HepG2 (cell line): Measurements from ENCODE around the gene CAPZA2. TPM values are rescaled to one million over a fixed set of nuclear protein-coding genes. Genes with fewer than 3 reads are reported as not detected.

Source experiments
- ATAC-seq: fragments of 200-7000 bp; cut with Tn5 transposase; 3 replicates; pipeline ENCODE4 v1.9.1; 2020; ENCODE audit warnings: mild to moderate bottlenecking, moderate library complexity
- Bru-seq: library from RNA; stranded (reverse); fragments of 400-500 nt; gene quantifications from one replicate; lab custom pipeline; 2021; lab: Mats Ljungman, UMichigan
- BruChase-seq, 2 experiments: library from RNA; stranded (reverse); fragments of 400-500 nt; gene quantifications; one replicate each; lab custom pipeline; 2021; lab: Mats Ljungman, UMichigan
- BruUV-seq: library from RNA; stranded (reverse); fragments of 400-500 nt; replicated peaks from 2 replicates; lab custom pipeline; 2021; lab: Mats Ljungman, UMichigan
- CTCF ChIA-PET: fragments of 300-600 bp; formaldehyde crosslinking; extraction: SDS; loops from one replicate; lab custom pipeline; 2021; ENCODE audit warnings: low total read pairs, inconsistent platforms, low intra/inter-chr PET ratio; lab: Yijun Ruan, JAX
- POLR2A ChIA-PET: fragments of 350-600 bp; sonication (Branson Sonifier 250); formaldehyde crosslinking; loops from one replicate; lab custom pipeline; 2020; ENCODE audit warnings: antibody characterized with exemption, inconsistent platforms; lab: Yijun Ruan, JAX
- DNase-seq: peaks from one replicate; pipeline ENCODE4 v3.0.0-alpha.2; 2015; ENCODE audit warnings: low spot score
- FAIRE-seq: peaks from 3 replicates; lab custom pipeline; 2011; peaks lifted over from hg19 to GRCh38; lab: Jason Lieb, UNC
- H2AFZ ChIP-seq: one replicate; pipeline ENCODE4 v1.6.1; 2011; ENCODE audit warnings: low read length, inconsistent platforms
- H3K27ac ChIP-seq: fragments of 300-600 bp; 3 replicates; pipeline ENCODE4 v1.8.0; 2011; ENCODE audit warnings: mixed run types, mild to moderate bottlenecking, mixed read lengths, low read length, inconsistent platforms; ENCODE audit not compliant: insufficient read depth; ENCODE audit errors: extremely low read length
- H3K27me3 ChIP-seq, 2 experiments: fragments of 200-600 bp in 1 of 2; 2 replicates in 1 of 2; 3 replicates in 1 of 2; pipeline versions ENCODE4 v1.6.0 to v1.8.0; 2011; ENCODE audit warnings: low read length in 2 of 2, mild to moderate bottlenecking in 2 of 2, moderate library complexity in 2 of 2, inconsistent platforms in 1 of 2; ENCODE audit not compliant: insufficient read depth in 2 of 2, control insufficient read depth in 1 of 2
- H3K36me3 ChIP-seq, 2 experiments: fragments of 200-600 bp in 1 of 2; replicated peaks in 1 of 2; 2 replicates in 1 of 2; 3 replicates in 1 of 2; pipeline versions ENCODE4 v1.5.1 to v1.8.0; 2011; ENCODE audit warnings: low read length in 2 of 2, inconsistent platforms in 1 of 2; ENCODE audit not compliant: insufficient read depth in 2 of 2, control insufficient read depth in 1 of 2
- H3K4me1 ChIP-seq: 2 replicates; pipeline ENCODE4 v1.5.1; 2012; ENCODE audit warnings: low read length, inconsistent platforms; ENCODE audit not compliant: insufficient read depth
- H3K4me2 ChIP-seq: 2 replicates; pipeline ENCODE4 v1.6.0; 2011; ENCODE audit warnings: low read depth, low read length, inconsistent platforms
- H3K4me3 ChIP-seq, 3 experiments: fragments of 200-600 bp in 1 of 3; sonication (generic), shearing (Covaris generic) in 1 of 3; replicated peaks in 1 of 3; 2 replicates each; pipeline ENCODE4 v1.5.1; 2011 to 2016; ENCODE audit warnings: low read length in 3 of 3, inconsistent platforms in 2 of 3, low read depth in 2 of 3, mild to moderate bottlenecking in 2 of 3, control low read depth in 1 of 3, mixed read lengths in 1 of 3; ENCODE audit not compliant: insufficient read depth in 1 of 3
- H3K79me2 ChIP-seq: one replicate; pipeline ENCODE4 v1.6.1; 2011; ENCODE audit warnings: low read length, inconsistent platforms; ENCODE audit not compliant: insufficient read depth
- H3K9ac ChIP-seq: 2 replicates; pipeline ENCODE4 v1.6.0; 2011; ENCODE audit warnings: mild to moderate bottlenecking, low read depth, low read length, inconsistent platforms; ENCODE audit not compliant: insufficient read depth
- H3K9me3 ChIP-seq: 2 replicates; pipeline ENCODE4 v1.5.1; 2012; ENCODE audit warnings: mild to moderate bottlenecking, low read length
- H4K20me1 ChIP-seq: 2 replicates; pipeline ENCODE4 v1.6.0; 2011; ENCODE audit warnings: inconsistent platforms, mild to moderate bottlenecking, low read length, moderate library complexity; ENCODE audit not compliant: insufficient read depth
- FLYWCH1 ChIP-seq: sonication (generic); formaldehyde crosslinking; IDR thresholded peaks from 2 replicates; pipeline ENCODE4 v1.8.1; 2023; ENCODE audit warnings: mild to moderate bottlenecking, missing genetic modification reagents
- PITX1 ChIP-seq: sonication (generic); formaldehyde crosslinking; IDR thresholded peaks from 2 replicates; pipeline ENCODE4 v1.5.1; 2020; ENCODE audit warnings: mild to moderate bottlenecking, missing genetic modification reagents
- POLR2AphosphoS5 ChIP-seq: IDR thresholded peaks from 2 replicates; pipeline ENCODE4 v1.6.1; 2012; ENCODE audit warnings: low read depth, low read length
- RXRA ChIP-seq: sonication (generic); formaldehyde crosslinking; IDR thresholded peaks from 2 replicates; pipeline ENCODE4 v1.5.1; 2020; ENCODE audit warnings: missing genetic modification reagents
- SALL2 ChIP-seq: sonication (generic); formaldehyde crosslinking; IDR thresholded peaks from 2 replicates; pipeline ENCODE4 v1.8.1; 2023; ENCODE audit warnings: mild to moderate bottlenecking, missing genetic modification reagents, inconsistent platforms
- YY1 ChIP-seq: IDR thresholded peaks from 2 replicates; pipeline ENCODE4 v1.6.1; 2011; ENCODE audit warnings: low read length, low read depth, moderate library complexity, mild to moderate bottlenecking; ENCODE audit not compliant: insufficient read depth, insufficient replicate concordance
- ZNF644 ChIP-seq: IDR thresholded peaks from 2 replicates; pipeline ENCODE4 v1.6.1; 2016; ENCODE audit warnings: low read depth
- WGBS: methylation state at CpG from one replicate; pipeline ENCODE4 v1.1.6; 2017; ENCODE audit warnings: low lambda C conversion rate; 5-methylcytosine and 5-hydroxymethylcytosine counted together
- in situ Hi-C: cut with HindIII; loops from 2 replicates; pipeline ENCODE4 v1.10.0; 2017; ENCODE audit warnings: low pct_unique_long_range_greater_than_20kb; ENCODE audit not compliant: extremely low pct_ligation_motif_present
- intact Hi-C: fragments of 100-400 bp; cut with micrococcal nuclease; formaldehyde crosslinking; loops from one replicate; pipeline ENCODE4 v1.10.0; 2022; ENCODE audit not compliant: unreplicated experiment
- long read RNA-seq, 2 experiments: library from RNA in 1 of 2; library from polyadenylated mRNA in 1 of 2; stranded (forward) in 1 of 2; unstranded in 1 of 2; transcript quantifications; one replicate each; pipeline ENCODE4 v2.0.0, GENCODE V29; 2019 to 2022
- polyA minus RNA-seq, 3 experiments: library from RNA; depleted of rRNA, polyadenylated mRNA; stranded (reverse); fragments of >200 nt; gene quantifications; 2 replicates each; pipeline ENCODE4 v1.2.3, GENCODE V29; 2011; ENCODE audit warnings: low replicate concordance in 1 of 3
- polyA plus RNA-seq, 8 experiments: library from polyadenylated mRNA; depleted of rRNA in 3 of 8; stranded (reverse) in 7 of 8; unstranded in 1 of 8; fragments of >200 nt; fragmentation: Illumina TruSeq in 4 of 8; extraction: Trizol in 4 of 8; gene quantifications; 2 replicates each; pipeline versions ENCODE4 v1.2.1 to v1.2.3, GENCODE V29; 2011 to 2016; ENCODE audit warnings: low read depth in 4 of 8, missing spikeins in 1 of 8, mixed read lengths in 1 of 8; ENCODE audit not compliant: insufficient read depth in 1 of 8
- total RNA-seq, 5 experiments: library from RNA; depleted of rRNA; stranded (reverse); fragments of >200 nt; fragmentation: Illumina TruSeq; extraction: Trizol; gene quantifications; 2 replicates each; pipeline ENCODE4 v1.2.3, GENCODE V29; 2016; ENCODE audit warnings: low read depth in 1 of 5
- TF ChIP-seq, protein P1 (sequence below): sonication (generic); formaldehyde crosslinking; IDR thresholded peaks from 2 replicates; pipeline ENCODE4 v1.5.0; 2020; ENCODE audit warnings: mild to moderate bottlenecking, missing genetic modification reagents, borderline replicate concordance

Gene CAPZA2
- 199 and 286 TPM in 2 replicates for total RNA-seq (2016; rRNA removed; fragmentation: Illumina TruSeq; extraction: Trizol)
- total RNA-seq (2016; cell fraction: cytosol; rRNA removed; fragmentation: Illumina TruSeq; extraction: Trizol; ENCODE audit: low read depth) = 24.4 and 27.4 TPM in 2 replicates
- 185 and 316 TPM in 2 replicates for total RNA-seq (2016; cell fraction: insoluble cytoplasmic fraction; rRNA removed; fragmentation: Illumina TruSeq; extraction: Trizol)
- 84.0 and 101 TPM in 2 replicates for total RNA-seq (2016; cell fraction: membrane; rRNA removed; fragmentation: Illumina TruSeq; extraction: Trizol)
- 80.2 and 86.7 TPM in 2 replicates for total RNA-seq (2016; cell fraction: nucleus; rRNA removed; fragmentation: Illumina TruSeq; extraction: Trizol)
- 30.6 and 38.4 TPM in 2 replicates for polyA plus RNA-seq (2011; rRNA removed)
- 13.6 and 23.2 TPM in 2 replicates for polyA plus RNA-seq (2011; cell fraction: cytosol; rRNA removed)
- 7.4 and 12.5 TPM in 2 replicates for polyA plus RNA-seq (2011; cell fraction: nucleus; rRNA removed)
- polyA plus RNA-seq (2012) = 60.2 and 71.6 TPM in 2 replicates
- 19.1 TPM in 2 replicates for polyA plus RNA-seq (2016; cell fraction: cytosol; fragmentation: Illumina TruSeq; extraction: Trizol; ENCODE audit: low read depth)
- 177 and 188 TPM in 2 replicates for polyA plus RNA-seq (2016; cell fraction: insoluble cytoplasmic fraction; fragmentation: Illumina TruSeq; extraction: Trizol; ENCODE audit: low read depth)
- 37.6 and 44.7 TPM in 2 replicates for polyA plus RNA-seq (2016; cell fraction: membrane; fragmentation: Illumina TruSeq; extraction: Trizol; ENCODE audit: low read depth)
- polyA plus RNA-seq (2016; cell fraction: nucleus; fragmentation: Illumina TruSeq; extraction: Trizol; ENCODE audit: insufficient read depth, low read depth) = 56.1 and 58.9 TPM in 2 replicates
- 14.8 and 29.3 TPM in 2 replicates for polyA minus RNA-seq (2011; rRNA and poly(A)+ RNA removed; ENCODE audit: low replicate concordance)
- polyA minus RNA-seq (2011; cell fraction: cytosol; rRNA and poly(A)+ RNA removed) = 31.0 and 34.3 TPM in 2 replicates
- 77.0 and 95.7 TPM in 2 replicates for polyA minus RNA-seq (2011; cell fraction: nucleus; rRNA and poly(A)+ RNA removed)
- Bru-seq, nascent RNA = percentile 91 among the genes with signal in this experiment
- BruChase-seq, experiment 1, labeled RNA remaining after a 6-hour chase = percentile 88 among the genes with signal in this experiment
- BruChase-seq, experiment 2, labeled RNA remaining after a 2-hour chase = percentile 78 among the genes with signal in this experiment
- long read RNA-seq, experiment 1, full-length matches to known transcripts = 100 of 127 reads
- long read RNA-seq, experiment 1, partial matches to known transcripts = 12 of 127 reads
- long read RNA-seq, experiment 1, other reads (novel, unspliced or antisense) = 15 of 127 reads
- long read RNA-seq, experiment 2, full-length matches to known transcripts = 22 of 84 reads
- long read RNA-seq, experiment 2, partial matches to known transcripts = 1 of 84 reads
- long read RNA-seq, experiment 2, other reads (novel, unspliced or antisense) = 61 of 84 reads

DNA sequence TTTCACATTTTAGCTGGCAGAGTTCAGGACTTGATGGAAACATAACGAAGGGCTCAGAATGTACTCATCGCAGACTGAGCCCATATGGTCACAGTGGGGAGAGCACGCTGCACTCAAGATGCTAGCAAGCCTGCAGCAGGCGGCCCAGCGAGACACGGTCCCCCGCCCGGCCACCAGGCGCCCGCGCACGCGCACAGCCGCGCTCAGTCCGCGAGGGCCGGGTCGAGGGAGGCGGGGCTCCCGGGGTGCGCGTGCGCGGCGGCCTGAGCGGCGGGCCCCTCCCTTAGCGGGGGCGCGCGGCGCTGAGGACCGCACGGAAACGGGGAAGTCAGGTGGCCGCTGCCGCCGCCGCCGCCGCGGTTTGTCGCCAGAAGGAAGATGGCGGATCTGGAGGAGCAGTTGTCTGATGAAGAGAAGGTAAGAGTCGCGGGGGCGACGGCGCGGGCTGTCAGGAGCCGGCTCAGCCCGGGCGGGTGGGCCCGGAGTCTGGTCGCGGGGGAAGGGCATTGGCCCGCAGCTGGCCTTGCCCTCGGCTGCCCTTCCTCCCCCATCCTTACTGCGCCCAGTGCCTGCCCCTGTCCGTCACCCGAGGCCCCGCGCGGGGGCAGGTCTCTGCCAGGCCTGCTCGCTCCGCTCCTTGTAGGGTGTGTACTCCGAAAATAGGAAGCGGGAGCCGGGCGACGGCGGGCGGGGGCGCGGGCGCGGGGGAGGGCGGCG, at the start of gene CAPZA2:
TSS of gene CAPZA2 (plus strand) at position 354 of the 717 bp plus-strand sequence. CDS start at position 379, 25 bp downstream.
- Histone ChIP-seq H3K79me2 (peaks cover 46% of the 10 kb centered on the region), H3K4me2 (peak within 1 kb of the TSS; percentile 76), H4K20me1 (peaks cover 26% of the 10 kb centered on the region), H2AFZ (peak within 1 kb of the TSS; percentile 66), H3K4me3 (peak within 1 kb of the TSS; percentile 88 to 98 (median 97)), H3K27me3 (no peaks in the 10 kb centered on the region; a peak in 1 of 5 replicates), H3K9ac (peak within 1 kb of the TSS; percentile 91), H3K27ac (peak within 1 kb of the TSS; percentile 74), H3K36me3 (no peaks in the 10 kb centered on the region), H3K4me1 (peaks cover 40% of the 10 kb centered on the region), H3K9me3 (no peaks in the 10 kb centered on the region)
- in situ Hi-C loops (no loop called here), intact Hi-C loops (loop anchor here (1.0 to 10.0 kb wide), 3 partner anchors 20 to 52 kb away; no protein-coding TSS in a partner anchor)
- ChIA-PET POLR2A (no interaction called here), CTCF (no interaction called here)
- 4% methylated on average over 14 of the region's 80 CpGs for WGBS
- peak; percentile 78 for DNase-seq
- no peak for FAIRE-seq
- peak; percentile 92 for ATAC-seq
- no TSS peak for BruUV-seq
- TF ChIP-seq ZNF644 = no peak
- TF ChIP-seq, protein P1, sequence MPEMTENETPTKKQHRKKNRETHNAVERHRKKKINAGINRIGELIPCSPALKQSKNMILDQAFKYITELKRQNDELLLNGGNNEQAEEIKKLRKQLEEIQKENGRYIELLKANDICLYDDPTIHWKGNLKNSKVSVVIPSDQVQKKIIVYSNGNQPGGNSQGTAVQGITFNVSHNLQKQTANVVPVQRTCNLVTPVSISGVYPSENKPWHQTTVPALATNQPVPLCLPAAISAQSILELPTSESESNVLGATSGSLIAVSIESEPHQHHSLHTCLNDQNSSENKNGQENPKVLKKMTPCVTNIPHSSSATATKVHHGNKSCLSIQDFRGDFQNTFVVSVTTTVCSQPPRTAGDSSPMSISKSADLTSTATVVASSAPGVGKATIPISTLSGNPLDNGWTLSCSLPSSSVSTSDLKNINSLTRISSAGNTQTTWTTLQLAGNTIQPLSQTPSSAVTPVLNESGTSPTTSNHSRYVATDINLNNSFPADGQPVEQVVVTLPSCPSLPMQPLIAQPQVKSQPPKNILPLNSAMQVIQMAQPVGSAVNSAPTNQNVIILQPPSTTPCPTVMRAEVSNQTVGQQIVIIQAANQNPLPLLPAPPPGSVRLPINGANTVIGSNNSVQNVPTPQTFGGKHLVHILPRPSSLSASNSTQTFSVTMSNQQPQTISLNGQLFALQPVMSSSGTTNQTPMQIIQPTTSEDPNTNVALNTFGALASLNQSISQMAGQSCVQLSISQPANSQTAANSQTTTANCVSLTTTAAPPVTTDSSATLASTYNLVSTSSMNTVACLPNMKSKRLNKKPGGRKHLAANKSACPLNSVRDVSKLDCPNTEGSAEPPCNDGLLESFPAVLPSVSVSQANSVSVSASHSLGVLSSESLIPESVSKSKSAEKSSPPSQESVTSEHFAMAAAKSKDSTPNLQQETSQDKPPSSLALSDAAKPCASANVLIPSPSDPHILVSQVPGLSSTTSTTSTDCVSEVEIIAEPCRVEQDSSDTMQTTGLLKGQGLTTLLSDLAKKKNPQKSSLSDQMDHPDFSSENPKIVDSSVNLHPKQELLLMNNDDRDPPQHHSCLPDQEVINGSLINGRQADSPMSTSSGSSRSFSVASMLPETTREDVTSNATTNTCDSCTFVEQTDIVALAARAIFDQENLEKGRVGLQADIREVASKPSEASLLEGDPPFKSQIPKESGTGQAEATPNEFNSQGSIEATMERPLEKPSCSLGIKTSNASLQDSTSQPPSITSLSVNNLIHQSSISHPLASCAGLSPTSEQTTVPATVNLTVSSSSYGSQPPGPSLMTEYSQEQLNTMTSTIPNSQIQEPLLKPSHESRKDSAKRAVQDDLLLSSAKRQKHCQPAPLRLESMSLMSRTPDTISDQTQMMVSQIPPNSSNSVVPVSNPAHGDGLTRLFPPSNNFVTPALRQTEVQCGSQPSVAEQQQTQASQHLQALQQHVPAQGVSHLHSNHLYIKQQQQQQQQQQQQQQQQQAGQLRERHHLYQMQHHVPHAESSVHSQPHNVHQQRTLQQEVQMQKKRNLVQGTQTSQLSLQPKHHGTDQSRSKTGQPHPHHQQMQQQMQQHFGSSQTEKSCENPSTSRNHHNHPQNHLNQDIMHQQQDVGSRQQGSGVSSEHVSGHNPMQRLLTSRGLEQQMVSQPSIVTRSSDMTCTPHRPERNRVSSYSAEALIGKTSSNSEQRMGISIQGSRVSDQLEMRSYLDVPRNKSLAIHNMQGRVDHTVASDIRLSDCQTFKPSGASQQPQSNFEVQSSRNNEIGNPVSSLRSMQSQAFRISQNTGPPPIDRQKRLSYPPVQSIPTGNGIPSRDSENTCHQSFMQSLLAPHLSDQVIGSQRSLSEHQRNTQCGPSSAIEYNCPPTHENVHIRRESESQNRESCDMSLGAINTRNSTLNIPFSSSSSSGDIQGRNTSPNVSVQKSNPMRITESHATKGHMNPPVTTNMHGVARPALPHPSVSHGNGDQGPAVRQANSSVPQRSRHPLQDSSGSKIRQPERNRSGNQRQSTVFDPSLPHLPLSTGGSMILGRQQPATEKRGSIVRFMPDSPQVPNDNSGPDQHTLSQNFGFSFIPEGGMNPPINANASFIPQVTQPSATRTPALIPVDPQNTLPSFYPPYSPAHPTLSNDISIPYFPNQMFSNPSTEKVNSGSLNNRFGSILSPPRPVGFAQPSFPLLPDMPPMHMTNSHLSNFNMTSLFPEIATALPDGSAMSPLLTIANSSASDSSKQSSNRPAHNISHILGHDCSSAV (CRISPR knock-in tag) = no peak
- peak; percentile 70 for TF ChIP-seq POLR2AphosphoS5
- peak; percentile 38; the same call in 1 of the 2 replicates for TF ChIP-seq PITX1 (CRISPR knock-in tag)
- TF ChIP-seq YY1 = peak; percentile 94
- peak; percentile 81 for TF ChIP-seq SALL2 (CRISPR knock-in tag)
- peak; percentile 75; the same call in 1 of the 2 replicates for TF ChIP-seq RXRA (CRISPR knock-in tag)
- no peak for TF ChIP-seq FLYWCH1 (CRISPR knock-in tag)
